H1 (cell line): Measurements from ENCODE around the gene MGAT4B.

Experiments
- CHD2 ChIP-seq: IDR thresholded peaks from 2 replicates; pipeline ENCODE4 v1.6.1; 2012; ENCODE audit warnings: low read length, improper control_type of control experiment
- EGR1 ChIP-seq: IDR thresholded peaks from 2 replicates; pipeline ENCODE4 v1.6.1; 2011; ENCODE audit warnings: low read depth, low read length, borderline replicate concordance
- RXRA ChIP-seq: IDR thresholded peaks from 2 replicates; pipeline ENCODE4 v1.6.1; 2011; ENCODE audit warnings: low read depth, mild to moderate bottlenecking, low read length, moderate library complexity; ENCODE audit not compliant: insufficient read depth
- SIN3A ChIP-seq, 2 experiments: IDR thresholded peaks in 1 of 2; conservative IDR thresholded peaks in 1 of 2; 2 replicates each; pipeline ENCODE4 v1.6.1; 2011 to 2012; ENCODE audit warnings: low read length in 2 of 2, improper control_type of control experiment in 1 of 2, low read depth in 1 of 2, mild to moderate bottlenecking in 1 of 2
- SIRT6 ChIP-seq: IDR thresholded peaks from one replicate; pipeline ENCODE4 v1.7.1; 2012; ENCODE audit warnings: low read length, inconsistent platforms
- TBP ChIP-seq: IDR thresholded peaks from 2 replicates; pipeline ENCODE4 v1.6.1; 2011; ENCODE audit warnings: low read depth, low read length, improper control_type of control experiment
- YY1 ChIP-seq: IDR thresholded peaks from 2 replicates; pipeline ENCODE4 v1.6.1; 2011; ENCODE audit warnings: low read depth, mild to moderate bottlenecking, low read length
- TF ChIP-seq, protein P1 (sequence below), 3 experiments: IDR thresholded peaks; 1 replicate in 2 of 3; 2 replicates in 1 of 3; pipeline versions ENCODE4 v1.5.1 to v1.6.1; 2011; ENCODE audit warnings: low read length in 3 of 3, mild to moderate bottlenecking in 3 of 3, inconsistent platforms in 2 of 3, low read depth in 1 of 3, moderate library complexity in 1 of 3; ENCODE audit not compliant: insufficient read depth in 1 of 3; ENCODE audit errors: control extremely low read depth in 1 of 3
- TF ChIP-seq, protein P2 (sequence below): IDR thresholded peaks from 2 replicates; pipeline ENCODE4 v1.6.1; 2012; ENCODE audit warnings: inconsistent platforms

- TF ChIP-seq, protein P1, sequence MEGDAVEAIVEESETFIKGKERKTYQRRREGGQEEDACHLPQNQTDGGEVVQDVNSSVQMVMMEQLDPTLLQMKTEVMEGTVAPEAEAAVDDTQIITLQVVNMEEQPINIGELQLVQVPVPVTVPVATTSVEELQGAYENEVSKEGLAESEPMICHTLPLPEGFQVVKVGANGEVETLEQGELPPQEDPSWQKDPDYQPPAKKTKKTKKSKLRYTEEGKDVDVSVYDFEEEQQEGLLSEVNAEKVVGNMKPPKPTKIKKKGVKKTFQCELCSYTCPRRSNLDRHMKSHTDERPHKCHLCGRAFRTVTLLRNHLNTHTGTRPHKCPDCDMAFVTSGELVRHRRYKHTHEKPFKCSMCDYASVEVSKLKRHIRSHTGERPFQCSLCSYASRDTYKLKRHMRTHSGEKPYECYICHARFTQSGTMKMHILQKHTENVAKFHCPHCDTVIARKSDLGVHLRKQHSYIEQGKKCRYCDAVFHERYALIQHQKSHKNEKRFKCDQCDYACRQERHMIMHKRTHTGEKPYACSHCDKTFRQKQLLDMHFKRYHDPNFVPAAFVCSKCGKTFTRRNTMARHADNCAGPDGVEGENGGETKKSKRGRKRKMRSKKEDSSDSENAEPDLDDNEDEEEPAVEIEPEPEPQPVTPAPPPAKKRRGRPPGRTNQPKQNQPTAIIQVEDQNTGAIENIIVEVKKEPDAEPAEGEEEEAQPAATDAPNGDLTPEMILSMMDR (IDR thresholded peaks at IDR 0.05; ENCODE audit: control extremely low read depth in 1 of 3, insufficient read depth in 1 of 3, low read depth in 1 of 3, low read length in 3 of 3): no peak
- no peak for TF ChIP-seq RXRA
- TF ChIP-seq SIN3A (conservative IDR thresholded peaks at IDR 0.05 in 1 of 2, IDR thresholded peaks at IDR 0.05 in 1 of 2; ENCODE audit: low read depth in 1 of 2, low read length in 2 of 2): no peak
- TF ChIP-seq YY1: no peak
- no peak for TF ChIP-seq TBP
- no peak for TF ChIP-seq SIRT6
- TF ChIP-seq, protein P2, sequence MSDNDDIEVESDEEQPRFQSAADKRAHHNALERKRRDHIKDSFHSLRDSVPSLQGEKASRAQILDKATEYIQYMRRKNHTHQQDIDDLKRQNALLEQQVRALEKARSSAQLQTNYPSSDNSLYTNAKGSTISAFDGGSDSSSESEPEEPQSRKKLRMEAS: no peak
- no peak for TF ChIP-seq EGR1
- no peak for TF ChIP-seq CHD2
Measured at GRCh38 chr5:179791881-179792611, 14.6 kb downstream of the MGAT4B start.
